Activated CD4-positive, alpha-beta T cell treated with anti-CD3 and anti-CD28 coated beads, Interleukin-2, amount 10 ng/mL, durations not matched to agents 7 days and 5 days (primary cell): ENCODE measurements around the gene HSD11B2. TPM values are rescaled to one million over a fixed set of nuclear protein-coding genes. Genes with fewer than 3 reads are reported as not detected.

Experiments used
- CTCF ChIA-PET: fragments of 350-600 bp; sonication (Branson Sonifier 250); formaldehyde crosslinking; loops from one replicate; lab custom pipeline; 2021; ENCODE audit warnings: antibody characterized with exemption; lab: Charles Lee
- POLR2A ChIA-PET: fragments of 350-600 bp; sonication (Branson Sonifier 250); formaldehyde crosslinking; loops from one replicate; lab custom pipeline; 2021; ENCODE audit warnings: antibody characterized with exemption; lab: Charles Lee
- DNase-seq: peaks from one replicate; pipeline ENCODE4 v3.0.0-alpha.2; 2020
- H3K27ac Mint-ChIP-seq: one replicate; pipeline ENCODE4 v1.8.0; 2021; ENCODE audit warnings: mild to moderate bottlenecking, moderate library complexity, mixed read lengths
- H3K27me3 Mint-ChIP-seq: one replicate; pipeline ENCODE4 v1.8.0; 2021; ENCODE audit warnings: mixed read lengths
- H3K36me3 Mint-ChIP-seq: one replicate; pipeline ENCODE4 v1.8.0; 2021; ENCODE audit warnings: low read depth, mixed read lengths
- H3K4me1 Mint-ChIP-seq: one replicate; pipeline ENCODE4 v1.8.0; 2021; ENCODE audit warnings: mixed read lengths
- H3K4me3 Mint-ChIP-seq: one replicate; pipeline ENCODE4 v1.8.0; 2021; ENCODE audit warnings: mild to moderate bottlenecking, moderate library complexity, mixed read lengths
- H3K9me3 Mint-ChIP-seq: one replicate; pipeline ENCODE4 v1.8.0; 2021; ENCODE audit warnings: mixed read lengths
- total RNA-seq, 2 experiments: library from RNA; stranded (reverse); gene quantifications; one replicate each; pipeline ENCODE4 v1.2.3, GENCODE V29; 2021

The HSD11B2 gene
- total RNA-seq, 2 experiments from 2014 or later: not detected

DNA sequence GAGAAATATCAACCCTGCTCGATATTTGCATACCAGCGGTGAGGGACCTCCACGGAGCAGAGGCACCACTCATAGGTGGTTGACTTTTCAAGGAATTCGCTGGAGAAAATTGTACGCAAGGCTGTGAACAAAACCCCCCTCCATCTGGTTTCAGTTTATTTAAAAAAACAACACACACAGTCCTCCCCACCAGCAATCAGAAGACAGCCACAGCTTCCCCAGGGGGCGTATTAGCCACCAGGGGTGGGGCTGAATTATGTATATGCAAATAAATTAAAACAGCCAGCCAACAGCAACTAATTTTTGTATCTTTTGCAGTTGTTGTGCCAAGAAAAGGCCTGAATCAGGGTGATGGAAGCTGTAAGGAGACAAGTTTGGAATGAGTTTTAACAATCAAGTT is 5.9 kb upstream of the HSD11B2 start:
- Mint-ChIP-seq H3K9me3 (no peaks in the 10 kb centered on the region), H3K27ac (no peak overlapping the region), H3K4me3 (no peak overlapping the region), H3K36me3 (no peaks in the 10 kb centered on the region), H3K4me1 (peaks cover 1% of the 10 kb centered on the region), H3K27me3 (peaks cover 40% of the 10 kb centered on the region)
- CTCF ChIA-PET: interaction anchor here (0.9 to 1.4 kb wide), 4 partner anchors 12 to 31 kb away, joined by 3 to 4 read pairs (median 3); partner anchors contain the start of gene TPPP3
- no peak for DNase-seq
- POLR2A ChIA-PET: no interaction called here

DNA sequence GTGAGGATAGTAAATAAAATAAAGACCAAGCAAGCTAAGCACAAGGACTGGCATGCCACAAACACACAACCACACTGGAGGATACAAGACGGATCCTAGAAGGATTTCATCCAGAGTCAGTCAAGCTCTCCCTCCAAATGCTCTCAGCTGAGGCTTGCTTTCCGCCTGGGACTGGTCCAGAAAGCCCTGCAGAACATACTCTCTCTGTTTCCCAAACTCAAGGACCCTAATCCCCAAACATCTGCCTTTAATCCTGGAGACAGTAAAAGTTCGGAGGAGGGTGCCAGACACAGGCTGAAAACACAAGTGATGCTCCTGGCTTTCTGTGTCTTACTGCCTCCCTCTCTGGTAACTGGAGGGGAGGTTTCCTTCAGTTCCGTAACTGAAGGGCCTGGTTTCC is 5.3 kb upstream of the HSD11B2 start:
- no peak for DNase-seq
- peaks cover 5% of the 10 kb centered on the region for H3K4me1 Mint-ChIP-seq
- ChIA-PET POLR2A (no interaction called here), CTCF (interaction anchor here (0.9 to 4.2 kb wide), 6 partner anchors 13 to 55 kb away, joined by 3 to 29 read pairs (median 3); partner anchors contain the start of genes ATP6V0D1 and TPPP3)
- no peak overlapping the region for H3K27ac Mint-ChIP-seq
- H3K27me3 Mint-ChIP-seq: peaks cover 45% of the 10 kb centered on the region
- no peak overlapping the region for H3K4me3 Mint-ChIP-seq
- no peaks in the 10 kb centered on the region for H3K9me3 Mint-ChIP-seq
- H3K36me3 Mint-ChIP-seq: no peaks in the 10 kb centered on the region

DNA sequence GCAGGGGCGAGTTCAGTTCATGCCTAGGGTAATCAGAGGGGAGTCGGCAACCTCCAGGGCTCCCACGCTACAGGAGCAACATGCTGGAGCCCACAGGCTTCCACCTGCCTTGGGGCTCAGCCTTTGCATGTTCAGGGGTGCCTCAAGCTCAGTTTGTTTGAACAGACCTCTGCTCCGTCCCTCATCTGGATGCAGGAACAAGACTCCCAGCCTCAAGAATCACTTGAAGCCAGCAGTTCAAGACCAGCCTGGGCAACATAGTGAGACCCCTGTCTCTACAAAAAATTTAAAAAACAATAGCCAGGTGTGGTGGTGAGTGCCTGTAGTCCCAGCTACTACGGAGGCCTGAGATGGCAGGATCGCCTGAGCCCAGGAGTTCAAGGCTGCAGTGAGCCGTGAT is 4.9 kb upstream of the HSD11B2 start:
- H3K36me3 Mint-ChIP-seq: no peaks in the 10 kb centered on the region
- peaks cover 45% of the 10 kb centered on the region for H3K27me3 Mint-ChIP-seq
- no peak for DNase-seq
- no peak overlapping the region for H3K27ac Mint-ChIP-seq
- CTCF ChIA-PET: interaction anchor here (0.9 to 4.2 kb wide), 7 partner anchors 16 to 165 kb away, joined by 3 to 29 read pairs (median 3); partner anchors contain the start of genes ATP6V0D1 and TPPP3
- H3K4me1 Mint-ChIP-seq: peaks cover 5% of the 10 kb centered on the region
- no peak overlapping the region for H3K4me3 Mint-ChIP-seq
- POLR2A ChIA-PET: interaction anchor here (0.6 kb wide), 1 partner anchor 10 kb away, joined by 3 read pairs; the partner anchor contains the start of gene ZDHHC1
- no peaks in the 10 kb centered on the region for H3K9me3 Mint-ChIP-seq

DNA sequence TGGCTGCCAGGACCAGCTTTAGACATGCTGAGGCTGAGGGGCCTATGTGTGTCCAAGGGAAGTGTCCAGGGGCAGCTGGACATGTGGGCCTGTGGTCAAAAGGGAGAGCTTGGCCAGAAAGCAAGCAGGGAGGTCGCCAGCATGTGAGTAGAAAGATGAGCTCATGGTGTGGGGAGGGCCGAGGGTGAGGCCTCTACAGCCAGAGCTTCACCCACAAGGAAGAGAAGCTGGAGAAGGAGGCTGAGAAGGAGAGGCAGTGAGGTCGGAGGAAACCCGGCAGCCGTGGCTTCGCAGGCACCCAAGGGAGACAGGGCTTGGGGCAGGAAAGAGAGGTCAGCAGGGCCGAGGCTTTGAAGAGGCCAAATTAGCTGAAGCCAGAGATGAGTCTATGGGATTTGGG is 4.0 kb upstream of the HSD11B2 start:
- ChIA-PET POLR2A (interaction anchor here (0.6 kb wide), 1 partner anchor 19 kb away, joined by 3 read pairs; no protein-coding TSS in a partner anchor), CTCF (interaction anchor here (0.5 to 4.2 kb wide), 14 partner anchors 9 to 166 kb away, joined by 3 to 29 read pairs (median 4); partner anchors contain the start of genes AGRP, ATP6V0D1, KCTD19 and LRRC36)
- no peak for DNase-seq
- Mint-ChIP-seq H3K9me3 (no peaks in the 10 kb centered on the region), H3K27me3 (peaks cover 48% of the 10 kb centered on the region), H3K4me1 (peaks cover 8% of the 10 kb centered on the region), H3K4me3 (no peak overlapping the region), H3K27ac (no peak overlapping the region), H3K36me3 (no peaks in the 10 kb centered on the region)

DNA sequence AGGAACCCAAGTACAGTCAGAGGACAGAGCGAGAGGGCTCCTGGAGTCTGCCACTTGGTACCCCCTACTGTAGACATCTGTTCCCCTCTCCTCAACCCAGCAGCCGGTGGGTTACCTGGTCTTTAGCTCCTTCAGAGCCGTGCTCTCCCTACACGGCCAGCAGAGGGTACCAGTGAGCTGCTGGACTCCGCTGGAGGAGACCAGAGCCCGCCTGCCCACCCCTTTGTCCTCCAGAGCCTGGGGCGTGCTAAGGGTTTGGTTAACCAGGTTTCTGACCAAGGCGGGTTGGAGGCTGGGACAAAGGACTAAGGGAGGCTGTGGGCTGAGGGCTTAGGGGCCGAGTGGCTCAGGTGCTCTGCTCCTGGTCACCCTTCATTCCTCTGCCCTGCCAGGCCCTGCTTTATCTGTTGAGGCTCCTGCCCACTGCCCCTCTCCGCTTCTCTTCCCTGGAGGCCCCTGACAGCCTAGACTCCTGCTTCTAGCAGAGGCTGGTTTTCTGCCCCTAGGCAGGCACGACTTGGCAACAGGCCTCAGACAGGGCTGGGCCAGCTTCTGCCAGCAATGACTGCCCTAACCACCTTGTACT is 2.7 kb upstream of the HSD11B2 start:
- Mint-ChIP-seq H3K36me3 (no peaks in the 10 kb centered on the region), H3K4me3 (no peak overlapping the region), H3K9me3 (no peaks in the 10 kb centered on the region), H3K27ac (no peak overlapping the region), H3K4me1 (peaks cover 8% of the 10 kb centered on the region), H3K27me3 (peaks cover 50% of the 10 kb centered on the region)
- ChIA-PET CTCF (interaction anchor here (0.6 to 4.2 kb wide), 29 partner anchors 8 to 475 kb away, joined by 3 to 29 read pairs (median 4); partner anchors contain the start of genes AGRP, KCTD19, LRRC36 and ZDHHC1), POLR2A (no interaction called here)
- DNase-seq: peak; percentile 64

DNA sequence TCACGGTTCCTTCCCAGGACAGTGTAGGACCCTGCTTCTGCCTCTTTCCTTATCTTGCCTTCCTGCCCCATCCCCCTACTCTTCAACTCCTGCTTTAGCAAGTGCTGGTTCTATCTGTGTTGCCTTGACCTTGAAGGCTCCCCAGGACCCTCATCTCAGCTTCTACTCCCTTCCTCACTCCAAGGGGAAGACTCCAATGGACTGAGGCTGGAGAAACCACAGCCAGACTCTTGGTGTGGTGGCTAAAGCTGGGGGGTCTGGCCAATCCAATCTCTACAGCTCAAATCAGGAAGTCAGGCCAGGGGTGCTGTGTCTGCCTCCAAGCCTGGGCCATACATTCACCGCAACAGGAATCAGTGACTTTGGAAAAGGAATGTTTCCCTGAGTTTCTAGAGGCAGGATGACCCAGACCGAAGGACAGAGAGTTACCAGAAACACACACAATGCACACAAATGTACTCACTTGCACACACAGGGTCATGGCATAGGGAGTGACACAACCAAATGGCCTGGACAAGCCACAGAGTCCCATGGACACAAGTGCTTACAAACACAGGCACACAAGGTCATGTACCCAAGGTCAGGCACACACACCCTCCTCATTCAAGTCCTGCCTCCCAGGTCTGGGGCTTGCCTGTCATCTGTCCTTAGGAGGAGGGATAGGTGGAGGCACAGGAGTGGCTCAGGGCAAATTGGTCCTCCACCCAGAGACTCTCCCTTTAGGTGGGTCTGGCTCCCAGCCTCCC is 1.7 kb upstream of the HSD11B2 start:
- H3K36me3 Mint-ChIP-seq: no peaks in the 10 kb centered on the region
- no peak overlapping the region for H3K27ac Mint-ChIP-seq
- no peaks in the 10 kb centered on the region for H3K9me3 Mint-ChIP-seq
- peaks cover 48% of the 10 kb centered on the region for H3K27me3 Mint-ChIP-seq
- peaks cover 8% of the 10 kb centered on the region for H3K4me1 Mint-ChIP-seq
- POLR2A ChIA-PET: no interaction called here
- no peak for DNase-seq
- peak overlapping the region; percentile 26 for H3K4me3 Mint-ChIP-seq
- CTCF ChIA-PET: interaction anchor here (0.5 to 4.2 kb wide), 14 partner anchors 9 to 296 kb away, joined by 3 to 29 read pairs (median 7); partner anchors contain the start of gene ZDHHC1

DNA sequence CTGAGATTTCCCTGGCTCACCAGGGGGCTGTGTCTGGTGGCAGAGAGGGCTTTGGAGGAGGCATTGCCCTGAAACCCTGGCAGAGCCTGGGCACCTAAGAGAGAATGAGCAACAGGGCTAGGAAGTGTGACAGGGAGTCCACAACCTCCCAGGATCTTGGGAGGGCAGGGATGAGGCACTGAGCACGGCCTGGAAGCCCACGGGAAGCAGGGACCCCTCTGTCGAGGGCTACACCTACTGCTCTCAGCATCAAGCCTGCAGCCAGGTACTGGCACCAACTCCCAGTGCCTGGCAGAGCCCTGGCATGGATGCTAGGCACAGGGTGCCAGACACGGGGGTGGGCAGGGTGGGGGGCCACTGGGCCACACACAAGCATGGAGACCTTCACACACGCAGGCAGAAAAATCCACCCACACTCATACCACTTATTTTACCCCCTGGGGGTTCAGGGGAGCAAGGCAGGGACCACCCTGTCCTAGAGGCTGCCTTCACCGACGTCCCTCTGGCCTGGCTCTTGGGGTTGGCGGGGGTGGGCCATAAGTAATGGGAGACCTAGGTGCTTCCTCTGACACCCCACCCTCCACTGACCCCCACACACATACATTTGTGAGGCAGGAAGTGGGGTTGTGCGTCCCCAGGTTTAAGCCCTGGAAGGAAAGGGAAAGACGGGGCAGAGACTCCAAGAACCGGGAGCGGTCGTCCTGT is 970 bp upstream of the HSD11B2 start:
- Mint-ChIP-seq H3K36me3 (no peaks in the 10 kb centered on the region), H3K27ac (no peak overlapping the region)

DNA sequence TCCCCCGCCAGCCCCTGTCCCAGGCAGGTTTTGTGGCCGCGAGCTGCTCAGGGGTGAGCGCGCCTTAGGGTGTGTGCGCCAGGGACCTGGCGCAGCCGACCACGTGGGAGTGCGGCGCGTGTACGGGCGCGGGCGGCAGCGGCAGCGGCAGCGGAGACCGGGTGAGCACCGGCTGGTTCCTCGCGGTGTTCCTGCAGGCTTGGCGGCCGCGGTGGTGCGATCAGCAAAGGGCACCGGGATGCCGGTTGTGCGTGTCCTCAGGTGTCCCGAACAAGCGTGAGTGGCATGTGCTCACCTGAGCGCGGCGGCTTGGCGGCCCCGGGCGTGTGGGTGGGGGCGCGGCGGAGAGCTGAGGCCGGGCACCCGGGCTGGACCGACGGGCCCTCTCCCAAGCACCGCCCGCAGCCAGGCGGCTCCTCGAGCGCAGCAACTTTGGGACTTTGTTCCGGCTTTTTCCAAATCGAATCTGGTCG is 381 bp upstream of the HSD11B2 start:
- POLR2A ChIA-PET: no interaction called here
- Mint-ChIP-seq H3K27me3 (peaks cover 40% of the 10 kb centered on the region), H3K9me3 (no peaks in the 10 kb centered on the region), H3K4me3 (peak overlapping the region; percentile 69), H3K36me3 (no peaks in the 10 kb centered on the region), H3K4me1 (peaks cover 8% of the 10 kb centered on the region), H3K27ac (no peak overlapping the region)
- peak; percentile 22 for DNase-seq
- CTCF ChIA-PET: interaction anchor here (0.5 to 0.6 kb wide), 3 partner anchors 82 to 294 kb away, joined by 3 to 4 read pairs (median 4); no protein-coding TSS in a partner anchor

More for the DNA sequence above, 970 bp upstream of the HSD11B2 start:
- POLR2A ChIA-PET: no interaction called here
- no peak for DNase-seq
- Mint-ChIP-seq H3K4me1 (peaks cover 8% of the 10 kb centered on the region), H3K27me3 (peaks cover 45% of the 10 kb centered on the region), H3K4me3 (peak overlapping the region; percentile 69), H3K9me3 (no peaks in the 10 kb centered on the region)
- CTCF ChIA-PET: interaction anchor here (0.5 to 1.1 kb wide), 2 partner anchors 21 to 294 kb away, joined by 4 read pairs; no protein-coding TSS in a partner anchor

DNA sequence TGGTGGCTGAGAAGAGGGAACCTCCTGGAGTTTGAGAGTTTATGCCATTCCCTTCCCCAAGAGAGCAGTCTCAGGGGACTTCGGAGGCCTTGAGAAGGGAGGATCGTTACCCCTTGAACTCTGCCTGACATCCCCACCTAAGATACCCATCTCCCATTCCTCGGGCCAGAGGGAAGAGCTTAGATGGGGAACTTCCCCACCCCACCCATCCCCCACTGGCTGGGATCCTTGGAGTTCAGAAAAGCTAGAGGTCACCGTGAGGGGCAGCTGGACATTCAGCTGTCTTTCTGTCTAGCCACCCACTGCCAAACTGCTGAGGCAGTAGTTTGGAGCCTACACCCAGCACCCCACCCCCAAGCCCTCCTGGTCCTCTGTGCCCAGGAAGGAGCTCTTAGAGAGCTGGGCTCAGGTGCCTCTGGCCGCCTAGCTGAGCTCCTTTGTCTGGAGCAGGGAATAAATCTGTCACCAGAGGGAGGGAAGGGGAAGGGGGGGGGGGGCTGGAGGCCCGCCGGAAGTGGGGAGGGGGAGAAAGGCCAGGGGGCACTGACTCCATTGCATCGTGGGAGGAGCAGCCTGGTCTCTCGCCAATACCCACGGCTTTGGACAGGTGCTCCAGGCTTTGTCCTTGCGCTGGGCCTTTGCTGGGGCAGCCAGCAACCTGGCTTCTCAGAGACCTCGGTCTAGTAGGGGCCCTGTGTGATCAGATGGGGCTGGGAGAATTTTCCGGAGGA is 1.0 kb downstream of the HSD11B2 start:
- Mint-ChIP-seq H3K27me3 (peaks cover 35% of the 10 kb centered on the region), H3K4me3 (peak overlapping the region; percentile 40), H3K27ac (no peak overlapping the region), H3K9me3 (no peaks in the 10 kb centered on the region), H3K36me3 (no peaks in the 10 kb centered on the region), H3K4me1 (peaks cover 8% of the 10 kb centered on the region)
- ChIA-PET POLR2A (no interaction called here), CTCF (interaction anchor here (1.0 kb wide), 1 partner anchor 9 kb away, joined by 3 read pairs; no protein-coding TSS in a partner anchor)
- DNase-seq: no peak

DNA sequence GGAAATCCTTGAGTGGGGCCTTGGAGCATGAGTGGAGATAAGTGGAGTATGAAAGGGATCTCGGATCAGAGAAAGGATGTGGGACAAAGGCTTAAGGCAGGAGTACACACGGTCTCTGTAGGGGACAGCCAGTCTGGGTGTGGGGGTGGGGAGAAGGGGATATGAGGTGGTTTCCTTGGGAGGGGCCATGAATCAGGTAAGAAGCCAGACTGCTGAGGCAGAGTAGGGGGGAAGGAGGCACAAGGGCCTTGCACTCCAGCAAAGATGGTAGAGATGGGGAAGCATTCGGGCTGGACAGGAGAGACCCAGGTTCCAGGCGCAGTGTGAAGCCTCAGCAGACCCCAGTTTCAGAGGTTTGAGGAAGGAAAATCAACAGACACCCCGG is 1.6 kb downstream of the HSD11B2 start:
- no peaks in the 10 kb centered on the region for H3K9me3 Mint-ChIP-seq
- no peak overlapping the region for H3K4me3 Mint-ChIP-seq
- POLR2A ChIA-PET: no interaction called here
- CTCF ChIA-PET: interaction anchor here (1.0 to 1.1 kb wide), 2 partner anchors 9 to 149 kb away, joined by 3 read pairs; no protein-coding TSS in a partner anchor
- peaks cover 35% of the 10 kb centered on the region for H3K27me3 Mint-ChIP-seq
- no peak overlapping the region for H3K27ac Mint-ChIP-seq
- no peaks in the 10 kb centered on the region for H3K36me3 Mint-ChIP-seq
- DNase-seq: no peak
- peaks cover 8% of the 10 kb centered on the region for H3K4me1 Mint-ChIP-seq

DNA sequence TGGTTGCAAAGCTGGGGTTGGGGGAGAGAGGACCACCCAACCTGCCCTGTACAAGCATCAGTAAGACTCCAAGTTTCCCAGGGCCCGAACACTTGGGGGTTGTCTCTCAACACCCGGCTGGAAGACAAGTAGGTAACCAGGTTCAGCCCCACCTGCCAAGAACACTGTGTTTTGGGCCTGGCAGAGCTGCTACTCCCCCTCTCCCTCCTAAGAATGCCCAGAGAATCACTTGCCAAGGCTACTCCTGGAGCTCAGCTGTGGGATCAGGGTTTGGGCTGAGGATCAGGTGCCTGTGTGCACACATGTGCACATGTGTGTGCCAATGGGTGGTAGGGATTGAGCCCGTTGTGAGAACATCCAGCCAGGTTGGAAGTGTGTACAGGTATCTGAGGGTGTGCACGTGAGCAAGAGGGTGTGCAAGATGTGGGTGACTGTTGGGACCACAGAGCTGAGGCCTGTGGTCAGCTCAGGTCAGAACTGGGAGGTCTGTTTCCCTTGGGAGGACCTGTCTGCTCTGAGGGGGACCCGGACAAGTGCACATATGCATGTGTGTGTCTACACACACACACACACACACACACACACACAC is 2.3 kb downstream of the HSD11B2 start:
- POLR2A ChIA-PET: no interaction called here
- no peak overlapping the region for H3K27ac Mint-ChIP-seq
- CTCF ChIA-PET: interaction anchor here (0.6 to 3.6 kb wide), 6 partner anchors 13 to 150 kb away, joined by 3 to 19 read pairs (median 4); no protein-coding TSS in a partner anchor
- H3K9me3 Mint-ChIP-seq: no peaks in the 10 kb centered on the region
- no peaks in the 10 kb centered on the region for H3K36me3 Mint-ChIP-seq
- H3K4me3 Mint-ChIP-seq: no peak overlapping the region
- H3K4me1 Mint-ChIP-seq: peaks cover 8% of the 10 kb centered on the region
- peaks cover 31% of the 10 kb centered on the region for H3K27me3 Mint-ChIP-seq
- DNase-seq: no peak
